GM12875 (cell line): ENCODE data around the gene NCAM1.

ENCODE experiments used
- H3K4me3 ChIP-seq: one replicate; pipeline ENCODE4 v1.5.1; 2011; ENCODE audit warnings: low read depth, low read length, control low read depth
- TF ChIP-seq, protein P1 (sequence below): IDR thresholded peaks from 2 replicates; pipeline ENCODE4 v1.5.1; 2011; ENCODE audit warnings: low read depth, mild to moderate bottlenecking, control low read depth, inconsistent platforms, low read length, moderate library complexity, borderline replicate concordance; ENCODE audit not compliant: insufficient read depth

The NCAM1 gene

DNA sequence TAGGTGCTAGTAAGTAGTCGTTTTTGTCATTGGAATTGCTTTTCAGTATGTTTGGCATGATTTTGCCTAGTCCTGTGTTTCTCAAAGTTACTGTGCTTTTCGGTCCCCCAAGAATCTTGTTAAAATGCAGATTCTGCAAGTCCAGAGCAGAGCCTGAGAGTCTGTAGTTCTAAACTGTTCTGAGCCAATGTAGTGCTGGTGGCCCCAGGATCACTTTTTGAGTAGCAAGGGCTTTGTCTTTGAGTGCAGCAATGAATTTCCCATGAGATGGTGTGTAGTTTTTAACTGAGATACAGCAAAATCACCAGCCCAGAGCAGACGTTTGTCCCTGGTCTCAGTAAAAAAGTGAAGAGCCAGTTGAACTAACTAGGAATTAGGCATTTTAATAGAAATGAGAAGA lies 122.4 kb downstream of the NCAM1 start:
- no peak overlapping the region for H3K4me3 ChIP-seq
- TF ChIP-seq, protein P1, sequence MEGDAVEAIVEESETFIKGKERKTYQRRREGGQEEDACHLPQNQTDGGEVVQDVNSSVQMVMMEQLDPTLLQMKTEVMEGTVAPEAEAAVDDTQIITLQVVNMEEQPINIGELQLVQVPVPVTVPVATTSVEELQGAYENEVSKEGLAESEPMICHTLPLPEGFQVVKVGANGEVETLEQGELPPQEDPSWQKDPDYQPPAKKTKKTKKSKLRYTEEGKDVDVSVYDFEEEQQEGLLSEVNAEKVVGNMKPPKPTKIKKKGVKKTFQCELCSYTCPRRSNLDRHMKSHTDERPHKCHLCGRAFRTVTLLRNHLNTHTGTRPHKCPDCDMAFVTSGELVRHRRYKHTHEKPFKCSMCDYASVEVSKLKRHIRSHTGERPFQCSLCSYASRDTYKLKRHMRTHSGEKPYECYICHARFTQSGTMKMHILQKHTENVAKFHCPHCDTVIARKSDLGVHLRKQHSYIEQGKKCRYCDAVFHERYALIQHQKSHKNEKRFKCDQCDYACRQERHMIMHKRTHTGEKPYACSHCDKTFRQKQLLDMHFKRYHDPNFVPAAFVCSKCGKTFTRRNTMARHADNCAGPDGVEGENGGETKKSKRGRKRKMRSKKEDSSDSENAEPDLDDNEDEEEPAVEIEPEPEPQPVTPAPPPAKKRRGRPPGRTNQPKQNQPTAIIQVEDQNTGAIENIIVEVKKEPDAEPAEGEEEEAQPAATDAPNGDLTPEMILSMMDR: no peak

DNA sequence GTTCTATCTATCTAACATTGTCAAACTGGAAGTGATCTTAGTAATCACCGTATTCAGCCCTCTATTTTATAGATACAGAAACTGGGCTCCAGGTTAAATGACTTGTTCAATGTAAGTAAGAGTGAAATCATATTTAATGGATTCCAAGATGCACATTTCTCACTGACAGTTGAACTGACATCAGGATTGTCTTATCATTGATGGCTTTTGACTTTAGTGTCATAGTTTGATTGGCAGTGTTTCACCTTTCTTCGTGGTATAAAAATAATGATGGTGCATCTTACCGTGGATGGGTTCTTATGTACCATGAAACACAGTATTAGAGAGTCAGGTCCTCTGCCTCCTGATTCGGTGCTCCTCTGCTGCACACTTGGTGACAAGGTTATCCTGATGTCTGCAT lies 123.1 kb downstream of the NCAM1 start:
- TF ChIP-seq, protein P1: no peak
- H3K4me3 ChIP-seq: no peak overlapping the region

DNA sequence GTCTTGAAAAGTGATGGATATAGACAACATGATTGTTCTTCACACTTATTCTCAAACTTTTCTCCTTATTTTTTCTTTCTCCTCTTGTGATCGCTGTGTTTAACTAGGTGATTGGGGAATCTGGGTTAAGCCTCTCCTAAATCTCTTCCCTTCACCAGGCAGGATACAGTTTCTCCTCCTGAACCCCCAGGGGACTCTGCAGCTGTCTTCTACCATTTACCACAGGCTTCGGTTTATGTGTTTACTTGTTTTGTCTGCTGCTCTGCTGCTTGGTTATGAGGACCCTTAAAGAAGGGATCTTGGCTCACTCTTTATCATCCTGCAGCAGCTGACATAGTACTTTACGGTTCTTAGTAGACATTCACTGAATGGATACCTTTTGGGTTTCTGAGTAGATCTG lies 124.2 kb downstream of the NCAM1 start:
- H3K4me3 ChIP-seq: no peak overlapping the region
- TF ChIP-seq, protein P1: no peak

DNA sequence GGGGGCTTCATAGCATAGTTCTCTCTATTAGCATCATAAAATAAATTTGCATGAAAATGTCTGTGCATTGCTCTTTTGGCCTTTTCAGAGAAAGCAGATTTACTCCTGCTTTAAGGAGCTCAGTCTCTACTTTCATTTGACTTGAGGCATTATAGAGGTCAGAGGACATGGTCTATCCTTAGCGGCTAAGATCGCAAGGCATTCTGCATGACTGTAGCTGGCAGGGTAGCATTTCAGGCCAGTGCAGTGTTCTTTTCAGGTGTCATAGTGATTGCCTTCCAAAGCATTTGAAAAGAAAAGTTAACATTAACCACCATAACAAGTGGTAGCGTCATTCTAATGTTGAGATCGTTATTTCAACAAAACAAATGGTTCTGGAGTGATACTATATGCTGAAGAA lies 126.5 kb downstream of the NCAM1 start:
- TF ChIP-seq, protein P1: no peak
- no peak overlapping the region for H3K4me3 ChIP-seq

DNA sequence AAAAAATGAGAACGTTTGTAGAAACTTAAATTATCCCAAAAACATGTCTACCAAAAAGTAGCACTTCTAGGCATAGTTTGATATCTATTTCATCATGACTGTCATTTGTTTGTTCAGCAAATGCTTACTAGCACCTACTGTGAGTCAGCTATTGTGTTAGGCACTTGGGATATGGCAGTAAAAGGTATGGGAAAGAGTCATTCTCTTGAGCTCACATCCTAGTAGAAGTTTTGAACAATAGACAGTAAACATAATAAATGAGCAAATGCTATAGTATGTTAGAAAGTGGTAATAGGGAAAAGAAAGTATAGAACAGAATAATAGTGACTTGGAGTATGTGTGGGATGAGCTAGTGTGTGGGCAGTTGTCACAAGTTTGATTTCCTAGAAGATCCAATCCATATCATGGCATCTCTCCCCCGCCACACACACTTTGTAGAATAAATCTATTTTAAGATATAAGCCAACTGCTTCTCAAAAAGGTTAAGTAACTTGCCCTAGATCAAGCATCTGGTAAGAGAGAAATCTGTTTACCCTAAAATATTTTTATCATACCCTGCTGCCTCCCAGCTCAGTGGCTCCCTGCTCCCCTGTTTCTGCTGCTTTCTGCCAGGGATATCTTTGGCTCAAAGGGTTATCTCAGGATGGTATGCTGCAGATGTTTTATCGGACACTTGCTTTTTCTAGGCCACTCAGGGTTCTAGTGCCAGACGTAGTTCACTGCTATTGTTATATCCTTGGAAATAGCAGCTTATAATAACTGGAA lies 129.7 kb downstream of the NCAM1 start:
- TF ChIP-seq, protein P1: no peak

DNA sequence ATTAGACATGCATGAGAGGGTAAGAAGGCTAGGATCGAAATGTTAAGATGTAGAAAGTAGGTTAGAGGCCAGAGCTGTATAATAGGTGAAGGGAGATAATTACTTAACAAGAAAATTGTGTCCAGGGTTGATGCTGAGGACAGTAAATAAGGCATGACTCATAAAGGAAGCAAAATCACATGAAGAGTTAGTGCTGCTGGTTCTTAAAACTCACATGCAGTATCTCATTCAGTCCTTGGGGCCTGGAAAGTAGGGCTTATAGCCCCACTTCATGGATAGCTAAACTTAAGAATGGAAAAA lies 130.2 kb downstream of the NCAM1 start:
- TF ChIP-seq, protein P1: no peak
- no peak overlapping the region for H3K4me3 ChIP-seq

More for the DNA sequence above, 129.7 kb downstream of the NCAM1 start:
- no peak overlapping the region for H3K4me3 ChIP-seq

DNA sequence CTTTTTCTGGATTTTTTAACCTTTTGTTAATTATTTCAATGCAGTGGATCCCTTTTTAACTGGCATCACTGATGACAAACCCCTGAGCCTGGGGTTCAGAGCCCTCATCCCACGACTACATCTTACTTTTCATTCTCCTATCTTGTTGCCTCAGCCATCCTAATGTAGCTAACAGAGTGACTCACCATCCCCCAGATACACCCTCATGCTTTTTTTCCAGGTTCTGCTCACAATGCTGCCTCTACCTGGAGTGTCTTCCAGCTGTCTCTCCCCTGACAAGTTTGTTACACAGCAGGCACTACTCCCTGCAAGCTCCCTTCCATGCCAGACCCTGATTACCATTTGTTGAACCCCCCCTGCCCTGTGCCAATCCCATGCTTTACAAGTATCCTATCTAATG lies 135.4 kb downstream of the NCAM1 start:
- no peak overlapping the region for H3K4me3 ChIP-seq
- TF ChIP-seq, protein P1: no peak
